ENCODE data around the gene RHOT2. TPM values are rescaled to one million over a fixed set of nuclear protein-coding genes. Genes with fewer than 3 reads are reported as not detected.

RHOT2 gene
- total and polyA plus RNA-seq, 12 donors = 34.7 to 462 (median 89.2) TPM

- intact Hi-C loops (cut with DNase I) = no loop called here
- Histone ChIP-seq H3K27ac (peak overlapping the region in 2 of 5 donors; percentile 79 to 81), H3K4me1 (replicated peaks in 1 of 2) (peaks cover 27 to 54% of the 10 kb centered on the region in 2 donors), H3K4me3 (peak overlapping the region in 1 of 4 donors; percentile 79), H3K36me3 (replicated peaks in 1 of 2) (peaks cover 0 to 36% of the 10 kb centered on the region in 2 donors), H3K9me3 (replicated peaks in 1 of 3) (no peaks in the 10 kb centered on the region), H3K27me3 (no peaks in the 10 kb centered on the region)
- DNase-seq = peak in 3 of 7 donors; percentile 43 to 80 (median 55)
- TF ChIP-seq CTCF (IDR thresholded peaks at IDR 0.05) (no peak), POLR2A (IDR thresholded peaks at IDR 0.05) (no peak)
- WGBS, 4 donors = 87 to 94% (median 91%) methylated on average over 9 to 61 of the region's 61 CpGs
Measured at GRCh38 chr16:684961-685696, 17.2 kb downstream of the RHOT2 start.

GRCh38 chr16:685967-686366 lies 18.0 kb downstream of the RHOT2 start:
- whole genome bisulfite sequencing, 4 donors = 61 to 83% (median 64%) methylated on average over 5 to 10 of the region's 10 CpGs
- intact Hi-C loops (cut with DNase I) = no loop called here
- no peak overlapping the region for H3K27ac ChIP-seq
- TF ChIP-seq POLR2A (IDR thresholded peaks at IDR 0.05) (no peak), CTCF (IDR thresholded peaks at IDR 0.05) (peak; percentile 15 to 45 (median 34))
- H3K36me3 ChIP-seq (replicated peaks in 1 of 2) = peaks cover 0 to 36% of the 10 kb centered on the region in 2 donors
- H3K4me1 ChIP-seq (replicated peaks in 1 of 2) = peaks cover 24 to 53% of the 10 kb centered on the region in 2 donors
- H3K27me3 ChIP-seq = no peaks in the 10 kb centered on the region
- H3K9me3 ChIP-seq (replicated peaks in 1 of 3) = no peaks in the 10 kb centered on the region
- peak in 6 of 7 donors; percentile 62 to 81 (median 77) for DNase-seq
- H3K4me3 ChIP-seq = no peak overlapping the region

DNA sequence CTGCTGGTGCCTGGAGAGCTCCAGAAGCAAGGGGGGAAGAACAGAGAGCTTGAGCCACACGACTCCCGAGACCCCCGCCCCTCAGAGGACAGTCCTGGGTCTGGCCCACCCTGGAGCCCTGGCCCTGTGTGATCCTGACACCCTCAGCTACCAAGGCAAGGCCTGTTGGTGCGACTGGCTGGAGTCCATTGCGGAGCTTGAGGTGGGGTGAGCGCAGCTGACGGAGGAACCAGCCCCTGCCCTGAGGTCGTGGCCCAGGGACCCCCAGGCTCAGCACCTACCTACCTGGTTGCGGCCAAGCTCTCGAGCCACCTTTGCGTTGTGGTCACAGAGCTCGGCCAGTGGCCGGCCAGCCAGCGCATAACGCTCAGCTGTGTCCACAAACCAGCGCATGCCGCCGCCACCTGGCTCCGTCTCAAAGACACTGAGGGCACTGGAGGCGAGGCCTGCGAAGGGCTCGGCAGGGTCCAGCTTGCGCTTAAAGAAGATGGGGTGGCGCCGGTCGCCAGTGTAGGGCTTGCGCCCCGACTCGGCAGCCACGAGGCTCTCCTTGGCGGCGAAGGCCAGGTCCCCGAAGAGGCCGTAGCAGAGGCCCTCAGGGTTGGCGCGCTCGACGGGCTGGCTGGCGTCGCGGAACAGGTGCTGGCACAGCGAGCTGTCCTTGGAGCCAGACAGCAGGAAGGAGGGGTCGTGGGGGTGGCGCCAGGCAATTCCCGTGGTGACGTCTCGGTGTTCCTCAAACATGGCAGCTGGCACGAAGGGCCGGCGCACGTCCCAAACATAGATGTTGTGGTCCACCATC lies 18.7 kb downstream of the RHOT2 start:
- WGBS, 4 donors = 78 to 91% (median 87%) methylated on average over 6 to 51 of the region's 51 CpGs

More for the DNA sequence above, 18.7 kb downstream of the RHOT2 start:
- Histone ChIP-seq H3K4me3 (no peak overlapping the region), H3K27me3 (no peaks in the 10 kb centered on the region), H3K36me3 (replicated peaks in 1 of 2) (peaks cover 0 to 32% of the 10 kb centered on the region in 2 donors), H3K9me3 (replicated peaks in 1 of 3) (no peaks in the 10 kb centered on the region), H3K4me1 (replicated peaks in 1 of 2) (peaks cover 17 to 46% of the 10 kb centered on the region in 2 donors), H3K27ac (no peak overlapping the region)
- TF ChIP-seq POLR2A (IDR thresholded peaks at IDR 0.05) = no peak
- TF ChIP-seq CTCF (IDR thresholded peaks at IDR 0.05) = no peak
- intact Hi-C loops (cut with DNase I) = no loop called here
- peak in 1 of 7 donors; percentile 27 for DNase-seq

Data from adrenal gland (tissue), 12 donors.